Keratinocyte (primary cell): ENCODE measurements around the gene RFC1. TPM values are rescaled to one million over a fixed set of nuclear protein-coding genes. Genes with fewer than 3 reads are reported as not detected.

ENCODE experiments used
- DNase-seq: peaks from one replicate; pipeline ENCODE4 v3.0.0-alpha.2; 2011; ENCODE audit warnings: low read depth, missing footprints, low spot score
- FAIRE-seq: peaks from 2 replicates; lab custom pipeline; 2011; peaks lifted over from hg19 to GRCh38; lab: Jason Lieb, UNC
- H2AFZ ChIP-seq: 2 replicates; pipeline ENCODE4 v1.6.0; 2012; ENCODE audit warnings: low read length, control low read depth, inconsistent platforms; ENCODE audit not compliant: control insufficient read depth
- H3K27ac ChIP-seq: 2 replicates; pipeline ENCODE4 v1.5.1; 2011; ENCODE audit warnings: low read length; ENCODE audit not compliant: control insufficient read depth, insufficient read depth
- H3K27me3 ChIP-seq: 3 replicates; pipeline ENCODE4 v1.6.0; 2011; ENCODE audit warnings: low read length; ENCODE audit not compliant: control insufficient read depth, insufficient read depth; ENCODE audit errors: extremely low read depth
- H3K36me3 ChIP-seq, 2 experiments: 2 replicates in 1 of 2; 3 replicates in 1 of 2; pipeline ENCODE4 v1.5.1; 2011; ENCODE audit warnings: low read length in 2 of 2, mild to moderate bottlenecking in 1 of 2; ENCODE audit not compliant: control insufficient read depth in 2 of 2, insufficient read depth in 2 of 2; ENCODE audit errors: extremely low read depth in 1 of 2
- H3K4me1 ChIP-seq: 3 replicates; pipeline ENCODE4 v1.5.1; 2011; ENCODE audit warnings: low read length; ENCODE audit not compliant: control insufficient read depth, insufficient read depth; ENCODE audit errors: extremely low read depth
- H3K4me2 ChIP-seq: 3 replicates; pipeline ENCODE4 v1.6.0; 2011; ENCODE audit warnings: low read depth, low read length; ENCODE audit not compliant: control insufficient read depth, insufficient read depth; ENCODE audit errors: extremely low read depth
- H3K4me3 ChIP-seq, 3 experiments: fragments of 200-600 bp in 1 of 3; sonication (generic) in 1 of 3; 2 replicates in 2 of 3; 3 replicates in 1 of 3; pipeline ENCODE4 v1.5.1; 2011 to 2016; ENCODE audit warnings: low read length in 3 of 3, mild to moderate bottlenecking in 3 of 3, control low read depth in 2 of 3, inconsistent platforms in 1 of 3, low read depth in 1 of 3, mixed read lengths in 1 of 3, mixed run types in 1 of 3, moderate library complexity in 1 of 3; ENCODE audit not compliant: control insufficient read depth in 2 of 3, insufficient read depth in 2 of 3; ENCODE audit errors: extremely low read depth in 1 of 3
- H3K79me2 ChIP-seq: 2 replicates; pipeline ENCODE4 v1.6.0; 2012; ENCODE audit warnings: low read length; ENCODE audit not compliant: control insufficient read depth, insufficient read depth
- H3K9ac ChIP-seq: 3 replicates; pipeline ENCODE4 v1.6.0; 2011; ENCODE audit warnings: low read length; ENCODE audit not compliant: control insufficient read depth, insufficient read depth; ENCODE audit errors: extremely low read depth
- H3K9me1 ChIP-seq: 3 replicates; pipeline ENCODE4 v1.6.0; 2011; ENCODE audit warnings: low read length; ENCODE audit not compliant: control insufficient read depth, insufficient read depth; ENCODE audit errors: extremely low read depth
- H3K9me3 ChIP-seq: 2 replicates; pipeline ENCODE4 v1.5.1; 2012; ENCODE audit warnings: low read depth, low read length; ENCODE audit not compliant: control insufficient read depth
- H4K20me1 ChIP-seq: 3 replicates; pipeline ENCODE4 v1.6.0; 2011; ENCODE audit warnings: low read length; ENCODE audit not compliant: control insufficient read depth, insufficient read depth; ENCODE audit errors: extremely low read depth
- EZH2 ChIP-seq: IDR thresholded peaks from one replicate; pipeline ENCODE4 v1.6.1; 2012; ENCODE audit warnings: inconsistent platforms, mild to moderate bottlenecking, low read length, moderate library complexity
- dilution Hi-C: fragments of 300-500 bp; cut with MboI; formaldehyde crosslinking; loops from one replicate; pipeline ENCODE4 v1.7.0; 2020; ENCODE audit warnings: low sequenced_read_pairs; ENCODE audit not compliant: extremely low pct_ligation_motif_present
- polyA plus RNA-seq, 5 experiments: library from polyadenylated mRNA; depleted of rRNA in 3 of 5; stranded (reverse) in 3 of 5; stranded (forward) in 1 of 5; unstranded in 1 of 5; fragments of >200 nt; gene quantifications; 1 replicate in 1 of 5; 2 replicates in 3 of 5; 3 replicates in 1 of 5; pipeline versions ENCODE4 v1.2.1 to v1.2.3, GENCODE V29; 2011 to 2012; ENCODE audit warnings: missing spikeins in 2 of 5, low read depth in 1 of 5, low replicate concordance in 1 of 5
- TF ChIP-seq, protein P1 (sequence below), 3 experiments: IDR thresholded peaks in 1 of 3; conservative IDR thresholded peaks in 1 of 3; optimal IDR thresholded peaks in 1 of 3; 2 replicates in 2 of 3; 3 replicates in 1 of 3; pipeline versions ENCODE3 to v1.5.1; 2011; ENCODE audit warnings: low read length in 3 of 3, mild to moderate bottlenecking in 3 of 3, moderate library complexity in 2 of 3, control low read depth in 1 of 3, inconsistent platforms in 1 of 3; ENCODE audit not compliant: insufficient read depth in 2 of 3; ENCODE audit errors: extremely low read depth in 1 of 3

RFC1 gene
- polyA plus RNA-seq, 1 donor (not counting 4 experiments of a cell fraction or from before 2014, with no cell fraction given) = 17.4 TPM

DNA sequence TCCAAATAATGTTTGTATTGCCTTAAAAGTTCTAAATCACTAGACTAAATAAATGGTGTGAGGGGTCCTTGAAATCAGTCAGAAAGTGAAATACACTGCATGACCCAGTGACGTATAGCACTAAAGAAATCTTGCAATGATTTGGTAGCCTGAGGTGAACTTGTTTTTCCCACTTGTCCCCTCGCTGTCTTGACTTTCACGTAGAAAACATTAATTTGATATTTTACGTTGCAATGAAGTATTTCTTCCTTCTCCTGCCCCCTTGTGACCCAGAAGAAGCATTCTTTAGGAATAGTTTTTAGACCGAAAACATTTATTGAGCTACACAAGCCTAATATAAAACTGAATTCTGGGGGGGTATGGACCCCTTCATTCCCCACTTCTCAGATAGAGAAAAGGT lies 44.3 kb upstream of the RFC1 start:
- Histone ChIP-seq H2AFZ (no peak overlapping the region), H3K27ac (no peak overlapping the region), H3K4me2 (no peak overlapping the region), H3K36me3 (no peaks in the 10 kb centered on the region), H3K79me2 (no peaks in the 10 kb centered on the region), H3K9ac (no peak overlapping the region), H3K27me3 (no peaks in the 10 kb centered on the region), H3K9me1 (no peaks in the 10 kb centered on the region), H3K4me1 (no peaks in the 10 kb centered on the region), H4K20me1 (no peaks in the 10 kb centered on the region), H3K4me3 (no peak overlapping the region), H3K9me3 (no peaks in the 10 kb centered on the region)
- DNase-seq (no peak), FAIRE-seq (no peak)
- dilution Hi-C loops = no loop called here
- TF ChIP-seq, protein P1, sequence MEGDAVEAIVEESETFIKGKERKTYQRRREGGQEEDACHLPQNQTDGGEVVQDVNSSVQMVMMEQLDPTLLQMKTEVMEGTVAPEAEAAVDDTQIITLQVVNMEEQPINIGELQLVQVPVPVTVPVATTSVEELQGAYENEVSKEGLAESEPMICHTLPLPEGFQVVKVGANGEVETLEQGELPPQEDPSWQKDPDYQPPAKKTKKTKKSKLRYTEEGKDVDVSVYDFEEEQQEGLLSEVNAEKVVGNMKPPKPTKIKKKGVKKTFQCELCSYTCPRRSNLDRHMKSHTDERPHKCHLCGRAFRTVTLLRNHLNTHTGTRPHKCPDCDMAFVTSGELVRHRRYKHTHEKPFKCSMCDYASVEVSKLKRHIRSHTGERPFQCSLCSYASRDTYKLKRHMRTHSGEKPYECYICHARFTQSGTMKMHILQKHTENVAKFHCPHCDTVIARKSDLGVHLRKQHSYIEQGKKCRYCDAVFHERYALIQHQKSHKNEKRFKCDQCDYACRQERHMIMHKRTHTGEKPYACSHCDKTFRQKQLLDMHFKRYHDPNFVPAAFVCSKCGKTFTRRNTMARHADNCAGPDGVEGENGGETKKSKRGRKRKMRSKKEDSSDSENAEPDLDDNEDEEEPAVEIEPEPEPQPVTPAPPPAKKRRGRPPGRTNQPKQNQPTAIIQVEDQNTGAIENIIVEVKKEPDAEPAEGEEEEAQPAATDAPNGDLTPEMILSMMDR (optimal IDR thresholded peaks at IDR 0.05 in 1 of 3, IDR thresholded peaks at IDR 0.05 in 1 of 3, conservative IDR thresholded peaks at IDR 0.05 in 1 of 3; ENCODE audit: extremely low read depth in 1 of 3, insufficient read depth in 2 of 3, low read length in 3 of 3) = no peak
- TF ChIP-seq EZH2 = no peak

DNA sequence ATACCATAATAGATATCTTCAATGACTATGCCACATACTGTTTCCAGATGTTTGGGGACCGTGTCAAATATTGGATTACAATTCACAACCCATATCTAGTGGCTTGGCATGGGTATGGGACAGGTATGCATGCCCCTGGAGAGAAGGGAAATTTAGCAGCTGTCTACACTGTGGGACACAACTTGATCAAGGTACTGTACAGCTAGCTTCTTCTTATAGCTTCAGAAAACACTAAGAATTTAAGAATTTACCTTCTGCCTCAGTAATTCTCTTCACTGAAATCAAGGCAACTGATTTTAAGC lies 41.4 kb upstream of the RFC1 start:
- H3K27ac ChIP-seq = no peak overlapping the region
- DNase-seq = no peak
- H3K9me3 ChIP-seq = no peaks in the 10 kb centered on the region
- no peaks in the 10 kb centered on the region for H3K9me1 ChIP-seq
- H4K20me1 ChIP-seq = no peaks in the 10 kb centered on the region
- no peaks in the 10 kb centered on the region for H3K4me1 ChIP-seq
- TF ChIP-seq EZH2 = no peak
- TF ChIP-seq, protein P1 (optimal IDR thresholded peaks at IDR 0.05 in 1 of 3, IDR thresholded peaks at IDR 0.05 in 1 of 3, conservative IDR thresholded peaks at IDR 0.05 in 1 of 3; ENCODE audit: extremely low read depth in 1 of 3, insufficient read depth in 2 of 3, low read length in 3 of 3) = no peak
- H3K27me3 ChIP-seq = no peaks in the 10 kb centered on the region
- dilution Hi-C loops = no loop called here
- H3K4me3 ChIP-seq = no peak overlapping the region
- no peaks in the 10 kb centered on the region for H3K79me2 ChIP-seq
- FAIRE-seq = no peak
- no peak overlapping the region for H3K9ac ChIP-seq
- H3K36me3 ChIP-seq = no peaks in the 10 kb centered on the region
- no peak overlapping the region for H2AFZ ChIP-seq
- H3K4me2 ChIP-seq = no peak overlapping the region
